GDM1 (cell line): ENCODE results near the gene ADAMTSL4.
A peak's percentile ranks its signal among the peaks of the same experiment; 100 is the strongest.

ENCODE experiments used
- DNase-seq: peaks from one replicate; lab custom pipeline; 2025; lab: John Stamatoyannopoulos, UW

The ADAMTSL4 gene

DNA sequence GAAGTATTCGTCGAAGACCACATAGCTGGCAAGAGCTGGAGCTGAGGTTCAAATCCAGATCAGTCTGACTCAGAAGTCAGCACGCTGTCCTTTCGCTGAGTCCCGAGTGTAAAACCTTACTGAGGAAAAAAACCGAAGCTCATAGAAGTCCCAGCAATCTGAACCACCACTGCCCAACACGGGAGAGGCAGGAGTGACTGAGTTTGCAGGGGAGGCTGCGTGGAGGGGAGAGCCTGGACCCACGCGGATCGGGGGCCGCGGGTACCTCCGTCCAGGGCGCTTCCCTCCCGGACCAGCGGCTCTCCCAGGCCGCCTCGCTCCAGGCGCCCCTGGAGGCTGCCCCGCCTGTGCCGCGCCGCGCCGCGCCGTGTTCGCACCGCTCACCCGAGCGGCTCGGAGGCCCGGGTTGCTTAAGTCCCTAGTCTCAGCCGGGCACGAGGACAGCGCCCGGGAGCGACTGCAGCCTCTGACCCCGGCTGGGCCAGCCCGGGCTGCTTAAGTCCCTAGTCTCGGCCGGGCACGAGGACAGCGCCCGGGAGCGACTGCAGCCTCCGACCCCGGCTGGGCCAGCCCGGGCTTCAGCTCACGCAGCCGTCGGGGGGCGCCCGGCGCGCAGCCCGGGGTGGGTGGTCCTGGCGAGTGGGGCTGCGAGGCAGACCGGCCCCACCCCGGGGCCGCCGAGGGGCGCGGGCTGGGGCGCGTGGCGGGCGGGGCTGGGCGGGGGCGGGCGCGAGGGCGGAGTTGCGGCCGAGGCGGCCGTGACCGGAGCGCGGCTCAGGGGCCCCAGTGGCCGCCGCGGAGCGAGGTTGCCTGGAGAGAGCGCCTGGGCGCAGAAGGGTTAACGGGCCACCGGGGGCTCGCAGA is at the start of gene ADAMTSL4:
ADAMTSL4 (plus strand) TSS at position 777 of the 864 bp plus-strand sequence. CDS start 2,881 bp downstream, outside the sequence.
- DNase-seq = peak; percentile 42

- no peak for DNase-seq
These were observed 43.8 kb upstream of the ADAMTSL4 start for GRCh38 chr1:150505431-150505830.

DNA sequence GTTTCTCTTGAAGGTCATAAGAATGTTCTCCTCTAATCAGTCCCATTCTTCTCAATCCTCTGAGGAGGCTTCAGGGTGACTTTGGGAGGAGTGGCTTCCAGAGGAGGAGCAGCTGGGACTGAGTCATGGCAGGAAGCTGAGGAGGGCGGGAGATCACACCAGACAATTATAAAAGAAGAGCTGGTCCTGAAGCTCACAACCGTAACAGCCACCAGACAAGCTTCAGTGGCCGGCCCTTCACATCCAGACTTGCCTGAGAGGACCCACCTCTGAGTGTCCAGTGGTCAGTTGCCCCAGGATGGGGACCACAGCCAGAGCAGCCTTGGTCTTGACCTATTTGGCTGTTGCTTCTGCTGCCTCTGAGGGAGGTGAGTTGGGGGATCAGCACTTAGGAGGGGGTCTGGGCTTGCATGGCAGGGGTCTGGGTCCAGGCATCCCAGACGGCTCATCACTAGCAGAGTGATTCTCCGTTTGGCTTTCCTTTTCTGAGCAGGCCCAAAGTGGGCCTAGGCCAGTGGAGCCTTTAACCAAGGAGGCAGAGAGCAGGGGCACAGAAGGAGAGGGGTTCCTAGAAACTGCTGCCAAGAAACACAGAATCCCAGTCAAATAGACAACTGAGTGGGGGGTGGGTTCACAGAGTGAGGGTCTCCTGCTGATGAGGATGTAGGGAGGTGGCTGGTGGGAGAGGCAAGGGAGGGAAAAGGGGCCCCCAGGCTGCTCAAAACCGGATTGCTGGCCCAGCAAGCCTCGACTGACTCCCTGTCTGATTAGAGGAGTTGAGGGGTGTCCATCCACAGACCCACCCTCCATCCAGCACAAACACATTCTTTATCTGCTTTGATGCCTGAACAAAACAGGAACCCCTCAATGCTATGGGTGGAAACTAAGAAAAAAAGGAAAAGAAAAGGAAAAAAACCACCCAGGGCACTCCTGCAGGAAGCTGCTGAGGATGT is 41.0 kb upstream of the ADAMTSL4 start, which contains the start of gene ECM1:
ECM1 (plus strand) TSS at position 198 of the 953 bp plus-strand sequence; CDS start at position 299, 101 bp downstream.
- DNase-seq = peak; percentile 40

- no peak for DNase-seq
These were observed 40.2 kb upstream of the ADAMTSL4 start for GRCh38 chr1:150508982-150509381.

DNA sequence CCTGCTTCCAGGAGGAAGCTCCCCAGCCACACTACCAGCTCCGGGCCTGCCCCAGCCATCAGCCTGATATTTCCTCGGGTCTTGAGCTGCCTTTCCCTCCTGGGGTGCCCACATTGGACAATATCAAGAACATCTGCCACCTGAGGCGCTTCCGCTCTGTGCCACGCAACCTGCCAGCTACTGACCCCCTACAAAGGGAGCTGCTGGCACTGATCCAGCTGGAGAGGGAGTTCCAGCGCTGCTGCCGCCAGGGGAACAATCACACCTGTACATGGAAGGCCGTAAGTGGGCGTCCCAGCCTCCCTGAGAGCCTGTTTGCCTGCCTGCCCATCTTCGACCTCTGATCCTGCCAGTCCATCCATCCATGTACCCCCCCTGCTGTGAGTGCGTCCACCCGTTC is 37.7 kb upstream of the ADAMTSL4 start:
- no peak for DNase-seq

DNA sequence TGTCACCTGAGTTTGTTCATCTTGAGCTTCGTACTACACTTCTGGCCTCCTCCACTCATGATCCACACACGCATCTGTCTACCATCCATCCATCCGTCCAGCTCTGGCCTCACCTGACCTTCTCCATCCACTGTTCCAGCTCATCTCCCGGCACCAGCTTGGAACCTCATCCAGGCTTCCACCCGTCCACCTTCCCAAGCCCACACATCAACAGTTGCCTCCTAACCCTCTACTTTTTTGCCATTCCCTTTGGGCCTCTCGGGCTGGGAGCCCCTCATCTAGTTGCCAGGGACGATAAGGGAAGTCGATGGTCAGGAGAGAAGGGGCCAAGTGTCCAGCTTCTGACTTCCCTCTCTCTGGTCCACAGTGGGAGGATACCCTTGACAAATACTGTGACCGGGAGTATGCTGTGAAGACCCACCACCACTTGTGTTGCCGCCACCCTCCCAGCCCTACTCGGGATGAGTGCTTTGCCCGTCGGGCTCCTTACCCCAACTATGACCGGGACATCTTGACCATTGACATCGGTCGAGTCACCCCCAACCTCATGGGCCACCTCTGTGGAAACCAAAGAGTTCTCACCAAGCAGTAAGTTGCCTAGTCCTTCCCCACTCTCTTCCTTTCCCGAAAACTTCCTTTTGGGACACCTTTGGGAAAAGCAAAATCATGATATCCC is 37.1 kb upstream of the ADAMTSL4 start:
- no peak for DNase-seq

GRCh38 chr1:150512846-150513245 is 36.4 kb upstream of the ADAMTSL4 start:
- no peak for DNase-seq

DNA sequence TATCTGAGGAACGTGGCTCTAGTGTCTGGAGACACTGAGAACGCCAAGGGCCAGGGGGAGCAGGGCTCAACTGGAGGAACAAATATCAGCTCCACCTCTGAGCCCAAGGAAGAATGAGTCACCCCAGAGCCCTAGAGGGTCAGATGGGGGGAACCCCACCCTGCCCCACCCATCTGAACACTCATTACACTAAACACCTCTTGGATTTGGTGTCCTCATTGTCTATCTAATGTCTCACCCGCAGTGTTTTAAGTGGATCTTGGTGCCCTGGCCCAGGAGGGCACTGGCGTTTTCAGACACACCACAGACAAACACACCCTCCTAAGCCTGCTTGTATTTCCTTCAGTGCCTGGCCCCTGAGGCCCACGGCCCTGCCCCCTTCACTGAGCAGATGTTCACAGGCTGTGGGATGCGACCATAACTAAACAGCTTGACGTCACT is 35.8 kb upstream of the ADAMTSL4 start:
- no peak for DNase-seq

- DNase-seq = no peak
These were observed 34.9 kb upstream of the ADAMTSL4 start for GRCh38 chr1:150514260-150514659.

- DNase-seq = no peak
These were observed 34.3 kb upstream of the ADAMTSL4 start for GRCh38 chr1:150514913-150515327.

DNA sequence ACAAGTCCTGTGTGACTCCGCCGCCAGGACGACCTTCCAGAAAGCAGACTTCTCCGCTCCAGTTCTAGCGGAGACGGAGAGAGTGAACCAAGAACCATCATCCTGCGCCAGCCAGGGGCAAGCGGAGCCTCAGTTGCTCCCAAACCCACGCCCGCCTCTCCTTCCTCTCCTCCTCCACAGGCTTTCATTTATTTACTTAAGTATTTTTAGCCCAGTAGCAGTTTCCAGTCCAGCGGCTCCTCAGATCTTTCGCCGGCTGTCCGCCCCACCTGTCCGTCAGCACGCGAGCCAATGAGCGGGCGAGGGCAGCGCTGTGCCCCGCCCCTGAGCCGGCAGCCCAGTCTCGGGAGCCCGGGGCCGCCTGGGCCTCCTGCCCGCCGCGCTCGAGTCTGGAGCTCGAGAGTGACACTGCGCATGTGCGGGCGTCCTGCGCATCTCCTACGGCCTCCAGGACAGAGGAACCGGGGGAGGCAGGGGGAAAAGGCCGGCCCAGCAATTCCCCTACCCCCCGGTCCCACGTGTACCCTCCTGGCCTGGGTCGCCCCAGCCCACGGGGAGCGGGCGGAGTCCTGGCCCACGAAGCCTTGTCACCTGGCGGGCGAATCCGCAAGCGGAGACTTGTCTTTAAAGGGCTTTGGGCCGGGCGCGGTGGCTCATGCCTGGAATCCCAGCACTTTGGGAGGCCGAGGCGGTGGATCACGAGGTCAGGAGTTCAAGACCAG is 33.7 kb upstream of the ADAMTSL4 start, which contains the start of gene FALEC:
FALEC (plus strand) TSS at position 425 of the 722 bp plus-strand sequence.
- DNase-seq = peak; percentile 93

DNA sequence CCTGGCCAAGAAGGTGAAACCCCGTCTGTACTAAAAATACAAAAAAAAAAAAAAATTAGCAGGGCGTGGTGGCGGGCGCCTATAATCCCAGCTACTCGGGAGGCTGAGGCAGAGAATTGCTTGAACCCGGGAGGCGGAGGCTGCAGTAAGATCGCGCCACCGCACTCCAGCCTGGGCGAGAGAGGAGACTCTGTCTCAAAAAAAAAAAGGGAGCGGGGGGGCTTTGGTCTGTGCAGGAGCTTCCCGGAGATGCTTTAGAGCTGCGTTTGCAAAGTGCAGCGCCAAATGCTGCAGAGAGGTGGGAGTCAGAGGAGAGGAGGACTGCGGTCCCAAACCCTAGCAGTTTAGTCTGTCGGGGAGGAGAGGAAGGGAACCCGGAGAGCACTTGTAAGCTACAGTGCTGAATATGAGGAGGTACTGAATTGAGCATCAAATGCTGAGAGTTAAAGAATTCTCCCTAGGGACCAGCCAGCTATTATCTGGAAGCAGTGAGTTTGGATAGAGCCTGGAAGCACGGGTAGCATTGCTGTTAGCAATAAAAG is 33.1 kb upstream of the ADAMTSL4 start:
- DNase-seq = no peak

GRCh38 chr1:150516616-150517015 is 32.6 kb upstream of the ADAMTSL4 start:
- DNase-seq = no peak

DNA sequence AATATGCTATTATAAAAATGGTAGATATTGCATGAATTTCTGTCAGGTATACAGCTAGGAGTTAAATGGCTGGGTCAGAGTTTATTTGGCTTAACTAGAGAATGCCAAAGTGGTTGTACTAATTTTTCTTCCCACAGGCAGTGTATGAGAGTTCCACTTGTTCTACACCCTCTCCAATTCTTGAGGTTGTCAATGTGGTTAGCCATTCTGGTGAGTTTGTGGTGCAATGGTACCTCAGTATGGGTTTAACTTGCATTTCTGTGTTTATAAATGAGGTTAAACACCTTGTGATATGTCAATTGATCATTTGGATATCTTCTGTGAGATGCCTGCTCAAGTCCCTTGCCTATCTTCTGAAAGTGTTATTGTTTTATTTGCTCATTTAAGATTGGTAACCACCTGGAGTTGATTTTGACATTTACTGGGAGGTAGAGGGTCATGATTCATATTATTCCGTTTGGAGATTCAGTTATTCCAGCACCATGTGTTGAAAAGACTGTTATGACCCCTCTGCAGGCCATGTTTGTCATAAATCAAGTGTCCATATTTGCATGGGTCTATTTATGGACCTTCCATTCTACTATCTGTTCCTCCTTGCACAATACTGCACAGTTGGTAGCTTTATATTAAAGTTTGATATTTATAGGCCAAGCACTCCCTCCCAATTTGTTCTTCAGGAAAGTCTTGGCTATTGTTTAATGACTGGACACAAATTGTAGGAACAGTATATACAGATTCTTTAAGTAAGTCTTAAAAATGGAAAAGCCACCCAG is 27.8 kb upstream of the ADAMTSL4 start:
- DNase-seq = no peak

- DNase-seq = no peak
These were observed 23.9 kb upstream of the ADAMTSL4 start for GRCh38 chr1:150525348-150525747.

DNA sequence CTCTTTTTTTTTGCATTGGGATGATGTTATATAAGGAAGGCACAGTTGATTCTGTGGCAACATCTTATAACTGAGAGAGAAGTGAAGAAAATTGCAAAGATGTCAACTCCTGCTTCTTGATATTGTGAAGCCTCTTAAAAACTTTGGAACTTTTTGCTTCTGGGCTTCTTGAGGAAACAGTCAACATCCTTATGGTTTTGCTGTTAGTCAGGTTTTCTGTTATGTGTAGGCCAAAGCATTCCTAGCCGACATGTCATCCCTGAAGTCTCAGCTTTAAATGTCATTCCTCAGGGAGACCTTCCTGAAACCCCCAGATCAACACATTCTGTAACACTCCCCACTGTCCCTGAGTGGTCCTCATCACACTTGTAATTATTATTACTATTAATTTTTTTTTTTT is 21.0 kb upstream of the ADAMTSL4 start:
- DNase-seq = no peak

GRCh38 chr1:150529017-150529416 is 20.2 kb upstream of the ADAMTSL4 start:
- no peak for DNase-seq

DNA sequence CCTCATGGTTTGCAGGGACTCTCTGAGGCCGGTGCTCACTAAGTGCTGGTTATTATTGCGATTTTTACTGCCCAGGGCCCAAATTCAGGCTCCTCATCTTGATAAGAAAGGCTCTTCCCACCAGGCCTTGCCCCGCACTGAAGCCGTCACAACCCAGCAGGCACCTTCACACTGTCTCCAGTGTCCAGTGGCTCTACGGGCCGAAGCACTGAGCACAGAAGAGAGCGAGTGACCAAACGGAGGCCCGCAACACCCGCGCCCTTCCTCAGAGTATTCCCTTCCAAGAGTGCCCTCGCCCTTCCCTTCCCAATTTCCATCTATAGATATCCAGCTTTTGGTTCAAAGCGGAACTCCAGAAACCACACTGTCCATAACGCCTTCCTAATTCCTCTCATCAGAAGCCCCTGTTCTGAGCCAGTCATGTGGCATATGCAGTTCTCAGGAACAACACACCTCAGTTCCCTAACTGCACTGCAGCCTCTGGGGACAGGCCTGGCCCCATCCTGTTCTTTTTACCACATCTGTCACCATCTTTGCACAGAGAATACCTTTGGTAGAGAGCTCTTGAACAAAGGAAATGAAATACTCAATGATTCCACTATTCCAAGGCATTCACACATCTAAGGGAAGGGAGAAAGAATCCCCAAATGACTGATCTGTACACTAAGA is 18.6 kb upstream of the ADAMTSL4 start:
- no peak for DNase-seq

GRCh38 chr1:150532860-150533259 is 16.3 kb upstream of the ADAMTSL4 start:
- DNase-seq = no peak
